Measurements from ENCODE around the gene AR.

- TF ChIP-seq EZH2 (IDR thresholded peaks at IDR 0.05; ENCODE audit: low read length) = no peak
- TF ChIP-seq CTCF (optimal IDR thresholded peaks at IDR 0.05 in 1 of 3, IDR thresholded peaks at IDR 0.05 in 1 of 3, conservative IDR thresholded peaks at IDR 0.05 in 1 of 3; ENCODE audit: extremely low read depth in 1 of 3, insufficient read depth in 2 of 3, low read length in 3 of 3) = no peak
These were observed 182.2 kb downstream of the AR start for GRCh38 chrX:67726018-67726417.
